GM12874 (cell line): ENCODE results near the gene MPIG6B.

ENCODE experiments used
- TF ChIP-seq, protein P1 (sequence below): IDR thresholded peaks from 2 replicates; pipeline ENCODE4 v1.5.1; 2011; ENCODE audit warnings: low read depth, mild to moderate bottlenecking, control low read depth, low read length, moderate library complexity; ENCODE audit not compliant: insufficient read depth

MPIG6B gene

DNA sequence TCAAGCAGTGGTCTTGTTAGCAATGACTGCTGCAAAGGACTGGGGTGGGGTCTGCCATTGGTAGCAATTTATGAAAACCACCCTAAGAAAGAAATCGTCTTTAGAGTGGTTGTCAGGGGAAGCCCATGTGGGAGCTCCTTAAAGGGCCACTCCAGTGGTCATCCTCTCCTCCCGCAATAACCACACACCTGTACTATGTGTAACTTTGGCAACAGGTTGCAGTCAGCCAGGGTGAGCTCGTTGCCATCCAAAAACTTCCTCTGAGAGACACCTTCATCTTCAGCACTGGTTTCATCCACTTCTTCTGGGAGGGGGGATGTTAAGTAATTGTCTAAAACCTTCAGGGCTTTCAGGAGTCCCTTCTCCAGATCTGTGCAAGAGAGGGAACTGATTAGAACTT lies 8.9 kb downstream of the MPIG6B start:
- TF ChIP-seq, protein P1, sequence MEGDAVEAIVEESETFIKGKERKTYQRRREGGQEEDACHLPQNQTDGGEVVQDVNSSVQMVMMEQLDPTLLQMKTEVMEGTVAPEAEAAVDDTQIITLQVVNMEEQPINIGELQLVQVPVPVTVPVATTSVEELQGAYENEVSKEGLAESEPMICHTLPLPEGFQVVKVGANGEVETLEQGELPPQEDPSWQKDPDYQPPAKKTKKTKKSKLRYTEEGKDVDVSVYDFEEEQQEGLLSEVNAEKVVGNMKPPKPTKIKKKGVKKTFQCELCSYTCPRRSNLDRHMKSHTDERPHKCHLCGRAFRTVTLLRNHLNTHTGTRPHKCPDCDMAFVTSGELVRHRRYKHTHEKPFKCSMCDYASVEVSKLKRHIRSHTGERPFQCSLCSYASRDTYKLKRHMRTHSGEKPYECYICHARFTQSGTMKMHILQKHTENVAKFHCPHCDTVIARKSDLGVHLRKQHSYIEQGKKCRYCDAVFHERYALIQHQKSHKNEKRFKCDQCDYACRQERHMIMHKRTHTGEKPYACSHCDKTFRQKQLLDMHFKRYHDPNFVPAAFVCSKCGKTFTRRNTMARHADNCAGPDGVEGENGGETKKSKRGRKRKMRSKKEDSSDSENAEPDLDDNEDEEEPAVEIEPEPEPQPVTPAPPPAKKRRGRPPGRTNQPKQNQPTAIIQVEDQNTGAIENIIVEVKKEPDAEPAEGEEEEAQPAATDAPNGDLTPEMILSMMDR = no peak

DNA sequence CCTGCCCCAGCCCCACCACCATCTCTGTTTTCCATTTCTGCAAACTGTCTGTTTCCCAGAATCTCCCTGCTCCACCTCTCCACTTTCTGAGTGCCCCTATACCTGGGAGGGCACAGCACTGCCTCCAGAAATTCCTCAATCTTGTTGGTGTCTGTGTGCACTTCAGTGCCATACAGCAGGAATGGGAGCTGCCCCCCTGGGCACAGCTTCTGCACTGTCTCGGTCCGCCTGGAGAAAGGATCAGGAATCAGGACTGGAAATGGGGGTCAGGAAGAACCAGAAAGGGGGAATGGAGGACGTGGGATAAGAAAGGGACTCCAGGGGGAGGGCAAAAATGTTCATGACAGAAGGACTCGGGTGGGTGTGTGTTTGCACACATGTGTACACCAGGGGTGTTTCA lies 10.6 kb downstream of the MPIG6B start:
- TF ChIP-seq, protein P1 = no peak

DNA sequence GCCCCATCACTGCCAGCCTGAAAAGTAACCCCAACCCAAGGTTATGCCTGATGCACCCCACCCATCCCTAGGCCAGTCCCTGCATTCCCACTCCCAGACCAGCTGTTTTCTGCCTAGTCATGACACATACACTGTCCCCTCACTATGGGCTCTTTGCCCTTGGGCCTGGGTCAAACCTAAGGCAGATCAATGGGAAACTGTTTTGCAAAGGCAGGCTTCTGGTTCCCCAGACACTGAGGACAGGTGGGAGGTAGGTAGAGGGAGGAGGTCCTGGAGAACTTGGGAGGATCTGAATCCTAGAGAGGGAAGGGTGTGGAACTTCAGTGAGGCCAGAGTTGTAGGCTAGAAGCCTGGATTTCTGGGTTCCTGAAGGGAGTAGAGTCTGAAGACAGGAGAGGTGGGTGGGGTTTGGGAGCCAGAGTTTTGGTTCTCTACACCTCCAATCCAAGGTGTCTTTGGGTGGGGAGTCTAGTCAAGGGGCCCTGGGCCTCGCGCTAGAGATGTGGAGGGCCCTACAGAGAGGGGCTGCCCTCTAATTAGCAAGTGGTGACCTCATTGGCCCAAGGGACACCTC lies 11.2 kb downstream of the MPIG6B start:
- TF ChIP-seq, protein P1 = no peak

DNA sequence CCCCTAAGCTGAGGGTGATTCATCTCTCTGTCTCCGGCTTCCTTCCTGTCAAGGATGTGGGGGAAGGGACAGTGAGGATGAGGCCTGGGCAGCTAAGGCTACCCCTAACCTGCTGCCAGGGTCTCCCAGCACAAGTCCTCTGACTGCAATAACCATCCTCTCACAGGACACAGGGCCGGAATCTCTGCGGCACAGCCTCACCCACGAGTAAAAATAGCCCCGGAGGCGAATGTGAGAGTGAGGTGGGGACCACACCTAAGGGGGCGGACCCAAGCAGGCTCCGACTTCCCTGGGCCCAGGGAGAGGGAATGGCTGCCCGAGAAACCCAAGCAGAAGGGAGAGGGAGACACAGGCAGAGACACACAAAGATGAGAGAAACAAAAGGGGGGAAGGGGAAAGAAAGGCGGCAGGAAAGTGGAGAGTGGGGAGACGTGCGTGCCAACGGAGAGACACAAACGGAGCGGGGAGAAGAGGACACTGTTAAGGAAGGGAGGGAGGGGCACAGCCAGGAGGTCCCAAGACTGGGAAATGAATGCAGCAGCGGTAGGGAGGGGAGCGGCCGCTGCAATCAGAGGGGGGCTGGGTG lies 11.7 kb downstream of the MPIG6B start:
- TF ChIP-seq, protein P1 = no peak

DNA sequence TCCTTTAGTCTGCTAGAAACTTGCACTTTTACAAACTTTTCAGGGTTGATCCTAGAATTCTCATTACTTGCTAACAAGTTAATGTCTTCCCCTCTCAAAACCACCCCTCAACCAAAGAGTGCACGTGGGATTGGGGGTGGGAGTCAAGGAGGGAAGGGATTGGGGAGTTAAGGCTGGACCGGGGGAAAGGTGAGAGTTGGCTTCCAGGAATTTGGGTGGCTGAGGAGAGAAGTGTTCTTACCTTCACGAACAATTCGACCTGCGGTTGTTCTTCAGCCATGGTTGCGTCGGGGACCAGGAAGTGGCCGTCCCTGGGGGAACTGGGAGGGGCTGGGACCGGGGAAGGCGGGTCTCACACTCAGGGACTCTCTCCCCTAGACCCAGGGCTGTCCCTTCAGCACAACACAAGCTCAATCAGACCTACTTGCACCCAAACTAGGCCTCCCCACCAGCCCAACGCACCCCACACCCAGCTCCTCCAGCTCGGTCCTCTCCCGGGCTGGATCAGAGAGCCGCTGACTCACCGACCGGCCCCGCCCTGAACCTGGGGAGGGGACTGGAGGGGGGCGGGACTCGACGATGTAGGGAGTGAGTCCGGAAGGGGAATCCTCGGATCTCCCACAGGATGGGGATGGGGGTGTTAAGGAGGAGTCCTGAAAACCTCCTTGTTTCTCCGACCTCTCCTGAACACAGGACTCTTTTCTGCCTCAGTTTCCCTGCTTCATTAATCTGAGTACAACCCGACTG lies 13.0 kb downstream of the MPIG6B start, which contains the start of gene CLIC1:
CLIC1 (minus strand) TSS at position 510 of the 747 bp plus-strand sequence; CDS start at position 280, 230 bp downstream.
- TF ChIP-seq, protein P1 = no peak

DNA sequence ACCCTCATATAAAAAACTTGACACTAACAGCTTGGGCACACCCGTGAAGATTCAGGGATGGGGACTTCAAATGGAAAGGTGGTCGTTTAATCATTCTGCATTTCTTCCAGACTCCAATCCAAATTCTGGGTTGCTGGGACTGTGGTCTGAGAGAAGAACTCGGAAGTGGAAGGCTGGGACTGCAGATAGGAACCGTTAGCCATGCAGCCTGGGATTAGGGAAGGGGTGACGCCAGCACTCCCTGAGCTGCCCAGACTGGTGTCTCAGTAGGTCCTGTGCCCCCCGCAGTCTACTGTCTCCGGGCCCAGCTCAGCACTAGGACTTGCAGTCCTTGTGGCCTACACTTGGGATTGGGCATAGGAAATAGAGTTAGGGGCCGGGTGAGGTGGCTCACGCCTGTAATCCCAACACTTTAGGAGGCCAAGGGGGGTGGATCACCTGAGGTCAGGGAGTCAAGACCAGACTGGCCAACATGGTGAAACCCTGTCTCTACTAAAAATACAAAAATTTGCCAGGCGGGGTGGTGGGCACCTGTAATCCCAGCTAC lies 13.7 kb downstream of the MPIG6B start:
- TF ChIP-seq, protein P1 = no peak

DNA sequence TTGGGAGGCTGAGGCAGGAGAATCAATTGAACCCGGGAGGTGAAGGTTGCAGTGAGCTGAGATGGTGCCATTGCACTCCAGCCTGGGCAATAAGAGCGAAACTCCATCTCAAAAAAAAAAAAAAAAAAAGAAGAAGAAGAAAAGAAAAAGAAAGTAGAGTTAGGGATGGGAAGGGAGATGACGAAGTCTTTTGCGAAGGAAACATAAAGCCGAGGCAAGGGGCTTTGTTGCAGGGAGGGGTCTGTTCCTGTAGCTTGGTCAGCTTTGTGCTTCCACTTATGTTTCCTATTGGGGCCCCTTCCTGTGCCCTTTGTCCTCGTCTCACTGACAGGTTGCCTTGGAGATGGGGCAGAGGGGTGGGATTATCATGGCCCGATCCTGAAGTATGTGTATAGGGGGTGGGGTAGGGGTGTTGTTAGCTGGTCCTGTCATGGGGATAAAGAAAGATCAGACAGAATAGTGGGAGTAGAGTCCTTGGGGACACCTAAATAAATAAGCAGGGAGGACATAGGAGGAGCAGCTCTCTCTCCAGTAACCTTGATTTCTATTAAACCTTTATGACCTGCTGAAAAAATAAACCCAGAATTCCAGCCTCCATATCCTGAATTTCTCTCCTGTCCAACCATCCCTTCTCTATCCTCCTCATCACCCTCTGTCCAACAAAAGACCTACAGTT lies 14.3 kb downstream of the MPIG6B start:
- TF ChIP-seq, protein P1 = no peak
